A673 (cell line): ENCODE measurements around the gene GRM1.

Source experiments
- CTCF ChIP-seq: fragments of 300-800, 200-600 bp; sonication (generic); conservative IDR thresholded peaks from 2 replicates; pipeline ENCODE4 v1.5.1; 2017; ENCODE audit warnings: low read depth, mild to moderate bottlenecking, antibody characterized with exemption, low read length, moderate library complexity, mixed read lengths
- EZH2 ChIP-seq: fragments of 200-600 bp; sonication (generic); IDR thresholded peaks from 2 replicates; pipeline ENCODE4 v1.6.1; 2017; ENCODE audit warnings: borderline replicate concordance, low read depth, mild to moderate bottlenecking, mixed read lengths, antibody characterized with exemption, low read length; ENCODE audit not compliant: poor library complexity, severe bottlenecking

GRCh38 chr6:146351018-146351417 lies 322.2 kb downstream of the GRM1 start:
- TF ChIP-seq CTCF: no peak
- TF ChIP-seq EZH2: no peak
